IMR-90 (cell line): ENCODE results near the gene AKAP6. TPM values are rescaled to one million over a fixed set of nuclear protein-coding genes. Genes with fewer than 3 reads are reported as not detected.

Source experiments
- ATAC-seq: fragments of 200-7000 bp; cut with Tn5 transposase; 2 replicates; pipeline ENCODE4 v1.9.1; 2020; ENCODE audit warnings: low read depth, mild to moderate bottlenecking, moderate library complexity
- BruUV-seq: library from RNA; stranded (reverse); fragments of 400-500 nt; replicated peaks from 2 replicates; lab custom pipeline; 2021; lab: Mats Ljungman, UMichigan
- CTCF ChIA-PET: fragments of 300-600 bp; formaldehyde crosslinking; extraction: SDS; loops from one replicate; lab custom pipeline; 2021; ENCODE audit warnings: antibody characterized with exemption; lab: Yijun Ruan, JAX
- POLR2A ChIA-PET: fragments of 300-600 bp; sonication (Branson Sonifier 250); formaldehyde crosslinking; loops from one replicate; lab custom pipeline; 2022; ENCODE audit warnings: antibody characterized with exemption; ENCODE audit not compliant: unreplicated experiment; lab: Charles Lee
- DNase-seq: peaks from one replicate; pipeline ENCODE4 v3.0.0; 2013
- H2AFZ ChIP-seq: replicated peaks from 2 replicates; pipeline ENCODE3; 2013; ENCODE audit warnings: low read length, mild to moderate bottlenecking; ENCODE audit not compliant: poor library complexity
- H2AK5ac ChIP-seq: 2 replicates; pipeline ENCODE4 v1.6.1; 2013; ENCODE audit warnings: low read depth, low read length, inconsistent platforms
- H2AK9ac ChIP-seq: replicated peaks from 2 replicates; pipeline ENCODE3; 2013; ENCODE audit warnings: mild to moderate bottlenecking, low read depth, low read length, moderate library complexity; ENCODE audit not compliant: poor library complexity
- H2BK120ac ChIP-seq: 2 replicates; pipeline ENCODE4 v1.6.1; 2013; ENCODE audit warnings: low read depth, low read length, inconsistent platforms
- H2BK15ac ChIP-seq: 3 replicates; pipeline ENCODE4 v1.6.1; 2013; ENCODE audit warnings: low read depth, low read length, inconsistent platforms
- H2BK20ac ChIP-seq: 2 replicates; pipeline ENCODE4 v1.6.1; 2013; ENCODE audit warnings: low read depth, mild to moderate bottlenecking, inconsistent platforms, low read length, moderate library complexity
- H2BK5ac ChIP-seq: 2 replicates; pipeline ENCODE4 v1.6.1; 2013; ENCODE audit warnings: mild to moderate bottlenecking, low read depth, low read length, inconsistent platforms; ENCODE audit not compliant: poor library complexity, severe bottlenecking
- H3K14ac ChIP-seq: replicated peaks from 2 replicates; pipeline ENCODE4 v1.6.1; 2013; ENCODE audit warnings: low read depth, low read length, inconsistent platforms
- H3K18ac ChIP-seq: 2 replicates; pipeline ENCODE4 v1.6.1; 2013; ENCODE audit warnings: low read depth, low read length, control low read depth
- H3K23ac ChIP-seq: 2 replicates; pipeline ENCODE4 v1.6.1; 2013; ENCODE audit warnings: low read depth, low read length, inconsistent platforms
- H3K27ac ChIP-seq: 2 replicates; pipeline ENCODE4 v1.5.1; 2013; ENCODE audit warnings: mild to moderate bottlenecking, control low read depth, low read length; ENCODE audit not compliant: insufficient read depth
- H3K27me3 ChIP-seq: 2 replicates; pipeline ENCODE4 v1.6.1; 2013; ENCODE audit warnings: low read length; ENCODE audit not compliant: control insufficient read depth, insufficient read depth
- H3K36me3 ChIP-seq: 2 replicates; pipeline ENCODE4 v1.6.1; 2013; ENCODE audit warnings: low read length, mixed read lengths; ENCODE audit not compliant: control insufficient read depth, insufficient read depth
- H3K4ac ChIP-seq: 2 replicates; pipeline ENCODE4 v1.6.1; 2013; ENCODE audit warnings: low read depth, low read length, inconsistent platforms
- H3K4me1 ChIP-seq: 2 replicates; pipeline ENCODE4 v1.6.1; 2013; ENCODE audit warnings: low read length, mixed read lengths; ENCODE audit not compliant: control insufficient read depth, insufficient read depth
- H3K4me2 ChIP-seq: 2 replicates; pipeline ENCODE4 v1.6.1; 2013; ENCODE audit warnings: low read depth, mild to moderate bottlenecking, control low read depth, low read length, moderate library complexity
- H3K4me3 ChIP-seq: 2 replicates; pipeline ENCODE4 v1.5.1; 2013; ENCODE audit warnings: low read depth, mild to moderate bottlenecking, control low read depth, low read length, moderate library complexity; ENCODE audit not compliant: insufficient read depth
- H3K56ac ChIP-seq: 2 replicates; pipeline ENCODE4 v1.6.1; 2013; ENCODE audit warnings: low read length, inconsistent platforms; ENCODE audit not compliant: insufficient read depth; ENCODE audit errors: extremely low read depth
- H3K79me1 ChIP-seq, 2 experiments: 2 replicates each; pipeline ENCODE4 v1.6.1; 2013; ENCODE audit warnings: low read length in 2 of 2, inconsistent platforms in 1 of 2, low read depth in 1 of 2
- H3K9ac ChIP-seq: 2 replicates; pipeline ENCODE4 v1.6.1; 2013; ENCODE audit warnings: low read depth, low read length, control low read depth
- H3K9me1 ChIP-seq: 2 replicates; pipeline ENCODE4 v1.6.1; 2013; ENCODE audit warnings: low read length, inconsistent platforms; ENCODE audit not compliant: insufficient read depth
- H3K9me3 ChIP-seq: 2 replicates; pipeline ENCODE4 v1.6.1; 2013; ENCODE audit warnings: low read length; ENCODE audit not compliant: control insufficient read depth, insufficient read depth
- H4K20me1 ChIP-seq: 2 replicates; pipeline ENCODE4 v1.6.1; 2013; ENCODE audit warnings: low read length, inconsistent platforms; ENCODE audit not compliant: insufficient read depth
- H4K5ac ChIP-seq: 2 replicates; pipeline ENCODE4 v1.6.1; 2013; ENCODE audit warnings: mild to moderate bottlenecking, low read depth, low read length, control low read depth
- H4K8ac ChIP-seq, 2 experiments: 2 replicates each; pipeline ENCODE4 v1.6.1; 2013; ENCODE audit warnings: low read depth in 2 of 2, low read length in 2 of 2, control low read depth in 1 of 2, inconsistent platforms in 1 of 2
- H4K91ac ChIP-seq: 2 replicates; pipeline ENCODE4 v1.6.1; 2013; ENCODE audit warnings: low read depth, low read length, inconsistent platforms; ENCODE audit not compliant: insufficient read depth
- POLR2A ChIP-seq: IDR thresholded peaks from 2 replicates; pipeline ENCODE4 v1.6.1; 2012; ENCODE audit warnings: mild to moderate bottlenecking, low read depth, low read length
- WGBS, 2 experiments: methylation state at CpG; one replicate each; pipeline versions ENCODE4 v1.1.5 to v1.1.7; 2013; ENCODE audit warnings: missing lambda C conversion rate in 2 of 2; ENCODE audit not compliant: insufficient read length in 1 of 2; ENCODE audit errors: extremely low coverage in 2 of 2; 5-methylcytosine and 5-hydroxymethylcytosine counted together
- dilution Hi-C: fragments of 300-500 bp; cut with HindIII; formaldehyde crosslinking; loops from one replicate; pipeline ENCODE4 v1.14.3; 2018; ENCODE audit warnings: low sequenced_read_pairs; ENCODE audit not compliant: unreplicated experiment
- in situ Hi-C: fragments of 300-500 bp; cut with MboI; formaldehyde crosslinking; loops from 3 replicates; pipeline ENCODE4 v1.14.3; 2019; ENCODE audit warnings: low sequenced_read_pairs, inconsistent platforms, mixed read lengths
- intact Hi-C: fragments of 100-400 bp; cut with micrococcal nuclease; formaldehyde crosslinking; loops from 2 replicates; pipeline ENCODE4 v1.10.0; 2022
- polyA plus RNA-seq, 3 experiments: library from polyadenylated mRNA; depleted of rRNA; stranded (reverse); fragments of >200 nt; gene quantifications; 2 replicates each; pipeline ENCODE4 v1.2.3, GENCODE V29; 2012; ENCODE audit warnings: low replicate concordance in 1 of 3
- total RNA-seq: library from RNA; depleted of rRNA; stranded (reverse); fragments of >200 nt; gene quantifications from 2 replicates; pipeline ENCODE4 v1.2.3, GENCODE V29; 2012

Gene AKAP6
- total and polyA plus RNA-seq, 2 of the 4 experiments (the other 2 are of a cell fraction): 0.22 to 1.6 TPM

GRCh38 chr14:32546246-32546645, 217.1 kb downstream of the AKAP6 start:
- no peak overlapping the region for H3K14ac ChIP-seq
- no peaks in the 10 kb centered on the region for H3K9me3 ChIP-seq
- H4K20me1 ChIP-seq: no peaks in the 10 kb centered on the region
- dilution Hi-C loops: no loop called here
- ChIA-PET CTCF (no interaction called here), POLR2A (no interaction called here)
- no peak for ATAC-seq
- no peak for DNase-seq
- no peak overlapping the region for H4K5ac ChIP-seq
- no peak overlapping the region for H3K18ac ChIP-seq
- no peaks in the 10 kb centered on the region for H3K79me1 ChIP-seq
- no peak overlapping the region for H2AK5ac ChIP-seq
- H4K91ac ChIP-seq: no peak overlapping the region
- no peak overlapping the region for H2AFZ ChIP-seq
- H3K4ac ChIP-seq: no peak overlapping the region
- no CpG with 5 or more reads among the region's 2 CpGs for WGBS, 2 experiments
- H3K36me3 ChIP-seq: no peaks in the 10 kb centered on the region
- H3K4me3 ChIP-seq: no peak overlapping the region
- no peak overlapping the region for H3K27ac ChIP-seq
- H2AK9ac ChIP-seq: no peak overlapping the region
- H2BK15ac ChIP-seq: no peak overlapping the region
- no peak overlapping the region for H3K23ac ChIP-seq
- H3K4me1 ChIP-seq: no peaks in the 10 kb centered on the region
- no peak overlapping the region for H2BK20ac ChIP-seq
- no peak overlapping the region for H3K4me2 ChIP-seq
- no peak overlapping the region for H2BK5ac ChIP-seq
- TF ChIP-seq POLR2A: no peak
- H3K9me1 ChIP-seq: no peaks in the 10 kb centered on the region
- intact Hi-C loops: no loop called here
- BruUV-seq: no TSS peak
- H3K27me3 ChIP-seq: 0 out of 2 replicates have a peak, but pooled peaks cover 2% of the 10 kb centered on the region
- H3K9ac ChIP-seq: no peak overlapping the region
- no peak overlapping the region for H4K8ac ChIP-seq
- in situ Hi-C loops: no loop called here
- no peak overlapping the region for H3K56ac ChIP-seq
- no peak overlapping the region for H2BK120ac ChIP-seq
